ENCODE measurements around the gene FABP3. TPM values are rescaled to one million over a fixed set of nuclear protein-coding genes. Genes with fewer than 3 reads are reported as not detected.

FABP3 gene
- total RNA-seq, 4 donors from 2014 or later = 886 to 2,424 (median 1,240) TPM

DNA sequence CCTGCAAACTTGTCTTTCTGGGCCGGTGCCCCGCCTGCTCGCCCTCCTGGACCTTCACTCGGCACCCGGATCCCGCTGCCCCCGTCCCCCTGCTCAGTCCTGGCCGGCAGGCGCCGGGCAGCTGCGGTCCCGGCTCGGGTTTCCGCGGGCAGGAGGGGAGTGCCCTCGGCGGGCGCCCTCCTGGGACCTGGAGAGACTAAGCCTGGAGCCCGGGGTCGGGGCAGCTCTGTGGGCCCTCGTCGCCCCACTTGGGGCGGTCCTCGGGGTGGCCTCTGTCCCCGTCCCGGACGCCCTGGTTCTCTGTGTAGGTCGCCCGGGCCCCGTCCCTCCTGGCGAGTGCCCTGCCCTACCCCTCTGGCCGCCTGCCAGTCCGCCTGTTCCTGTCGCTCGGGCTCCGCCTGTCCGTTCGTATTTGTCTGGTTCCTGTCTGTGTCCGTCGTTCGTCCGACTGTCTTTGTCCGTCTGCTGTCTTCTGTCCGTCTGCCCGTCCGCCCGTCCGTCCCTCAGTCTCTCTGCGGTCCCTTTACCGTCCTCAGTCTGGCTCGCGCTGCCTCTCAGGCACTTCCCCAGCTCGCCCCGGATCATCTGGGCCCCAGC lies 40.6 kb upstream of the FABP3 start:
- DNase-seq (peak; percentile 81 to 90), ATAC-seq (peak; percentile 76 to 78)
- H3K4me1 ChIP-seq = peaks cover 5 to 14% of the 10 kb centered on the region in 2 donors
- no peaks in the 10 kb centered on the region for H3K36me3 ChIP-seq
- in situ Hi-C loops (cut with MboI; ENCODE audit: low sequenced_read_pairs in 4 of 4) = no loop called here
- TF ChIP-seq POLR2A (IDR thresholded peaks at IDR 0.05) (peak; percentile 60 to 69), CTCF (IDR thresholded peaks at IDR 0.05 in 4 of 5, conservative IDR thresholded peaks at IDR 0.05 in 1 of 5) (no peak)
- H3K9me3 ChIP-seq = no peaks in the 10 kb centered on the region
- H3K4me3 ChIP-seq = peak overlapping the region; percentile 74 to 95 (median 90)
- intact Hi-C loops (cut with DNase I; ENCODE audit: low total_unique reads) = loop anchor here (2.0 kb wide), 1 partner anchor 41 kb away; the partner anchor contains the start of gene FABP3
- peak overlapping the region; percentile 93 to 99 (median 98) for H3K27ac ChIP-seq
- H3K27me3 ChIP-seq = no peaks in the 10 kb centered on the region

DNA sequence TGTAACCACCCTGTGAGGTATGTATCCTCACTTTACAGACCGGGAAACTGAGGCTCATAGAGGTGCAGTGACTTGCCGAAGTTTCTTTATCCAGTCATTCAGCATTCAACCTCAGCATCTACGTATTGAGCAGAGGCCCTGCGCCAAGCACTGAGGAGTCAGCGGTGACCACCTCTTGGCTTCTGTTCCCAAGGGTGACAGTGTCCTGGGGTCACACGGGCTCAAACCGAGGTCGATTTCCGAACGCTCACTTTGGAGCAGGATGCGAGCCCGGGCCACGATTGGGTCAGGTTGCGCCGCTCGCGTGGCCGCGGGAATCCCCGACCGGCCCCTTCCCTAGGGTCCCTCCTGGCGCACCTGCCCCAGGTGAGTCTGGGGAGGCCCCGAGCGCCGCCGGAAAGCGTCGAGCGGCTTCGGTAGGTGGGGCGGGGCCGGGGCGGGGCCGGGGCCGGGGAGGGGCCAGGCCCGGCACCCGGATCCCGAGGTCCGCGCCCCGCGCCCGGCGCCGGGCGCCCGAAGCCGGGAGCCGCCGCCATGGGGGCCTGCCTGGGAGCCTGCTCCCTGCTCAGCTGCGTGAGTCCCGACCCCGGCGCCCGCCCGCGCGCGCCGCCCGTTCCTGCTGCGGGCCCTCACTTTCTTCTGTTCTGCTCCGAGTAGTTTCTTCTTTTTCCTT lies 40.0 kb upstream of the FABP3 start, which contains the start of gene SERINC2:
SERINC2 (plus strand) TSS at position 482 of the 673 bp plus-strand sequence; CDS start at position 535, 53 bp downstream.
- peaks cover 5 to 8% of the 10 kb centered on the region in 2 donors for H3K4me1 ChIP-seq
- DNase-seq (peak in 1 of 2 donors; percentile 45), ATAC-seq (peak; percentile 60 to 68)
- H3K36me3 ChIP-seq = no peaks in the 10 kb centered on the region
- H3K4me3 ChIP-seq = peak within 1 kb of the TSS; percentile 74 to 95 (median 90)
- TF ChIP-seq CTCF (IDR thresholded peaks at IDR 0.05 in 4 of 5, conservative IDR thresholded peaks at IDR 0.05 in 1 of 5) = no peak
- TF ChIP-seq POLR2A (IDR thresholded peaks at IDR 0.05) = peak; percentile 83
- intact Hi-C loops (cut with DNase I; ENCODE audit: low total_unique reads) = loop anchor here (1.0 to 2.0 kb wide), 2 partner anchors 16 to 40 kb away; partner anchors contain the start of gene FABP3
- in situ Hi-C loops (cut with MboI; ENCODE audit: low sequenced_read_pairs in 4 of 4) = no loop called here
- H3K27ac ChIP-seq = peak within 1 kb of the TSS; percentile 93 to 99 (median 98)
- H3K27me3 ChIP-seq = no peaks in the 10 kb centered on the region
- no peaks in the 10 kb centered on the region for H3K9me3 ChIP-seq

DNA sequence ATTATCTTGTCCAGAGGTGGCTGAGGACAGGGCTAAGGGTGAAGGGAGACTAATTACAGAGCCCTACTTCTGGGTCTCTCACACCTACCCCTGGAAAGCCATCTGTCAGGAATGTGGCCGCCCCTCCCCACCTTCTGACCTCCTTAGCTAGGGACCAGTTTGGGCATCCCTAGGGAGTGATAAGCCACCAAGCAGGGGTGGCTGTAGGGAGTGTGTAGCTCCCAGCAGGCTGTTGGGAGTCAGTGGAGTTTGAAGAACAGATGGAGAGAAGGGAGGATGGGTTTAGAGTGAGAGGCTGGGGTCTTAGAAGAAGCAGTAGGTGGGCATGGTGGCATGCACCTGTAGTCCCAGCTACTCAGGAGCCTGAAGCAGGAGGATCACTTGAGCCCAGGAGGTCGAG lies 39.3 kb upstream of the FABP3 start:
- H3K9me3 ChIP-seq = no peaks in the 10 kb centered on the region
- intact Hi-C loops (cut with DNase I; ENCODE audit: low total_unique reads) = loop anchor here (1.0 to 2.0 kb wide), 2 partner anchors 15 to 39 kb away; partner anchors contain the start of gene FABP3
- TF ChIP-seq POLR2A (IDR thresholded peaks at IDR 0.05) = no peak
- TF ChIP-seq CTCF (IDR thresholded peaks at IDR 0.05 in 4 of 5, conservative IDR thresholded peaks at IDR 0.05 in 1 of 5) = no peak
- no peaks in the 10 kb centered on the region for H3K36me3 ChIP-seq
- peak overlapping the region in 3 of 4 donors; percentile 74 to 95 (median 91) for H3K4me3 ChIP-seq
- in situ Hi-C loops (cut with MboI; ENCODE audit: low sequenced_read_pairs in 4 of 4) = no loop called here
- ATAC-seq (no peak), DNase-seq (no peak)
- H3K27me3 ChIP-seq = no peaks in the 10 kb centered on the region
- H3K27ac ChIP-seq = peak overlapping the region; percentile 93 to 99 (median 98)
- H3K4me1 ChIP-seq = peaks cover 5 to 8% of the 10 kb centered on the region in 2 donors

GRCh38 chr1:31410871-31411270 lies 38.0 kb upstream of the FABP3 start:
- H3K27ac ChIP-seq = no peak overlapping the region
- H3K36me3 ChIP-seq = no peaks in the 10 kb centered on the region
- ATAC-seq (no peak), DNase-seq (no peak)
- peaks cover 5 to 6% of the 10 kb centered on the region in 2 donors for H3K4me1 ChIP-seq
- intact Hi-C loops (cut with DNase I; ENCODE audit: low total_unique reads) (no loop called here), in situ Hi-C loops (cut with MboI; ENCODE audit: low sequenced_read_pairs in 4 of 4) (no loop called here)
- TF ChIP-seq CTCF (IDR thresholded peaks at IDR 0.05 in 4 of 5, conservative IDR thresholded peaks at IDR 0.05 in 1 of 5) (no peak), POLR2A (IDR thresholded peaks at IDR 0.05) (no peak)
- H3K27me3 ChIP-seq = no peaks in the 10 kb centered on the region
- no peaks in the 10 kb centered on the region for H3K9me3 ChIP-seq
- H3K4me3 ChIP-seq = no peak overlapping the region
